NCI-H2029 treated with DMSO at 0.1 percent for 48 hours (cell line): Measurements from ENCODE around the gene LY86.
"Not testable (repeated sequence)": the region's sequence is repeated elsewhere in the genome, so short reads cannot be mapped to it uniquely, and the experiment has no call there.

ENCODE experiments used
- DNase-seq: peaks from one replicate; lab custom pipeline; 2025; lab: John Stamatoyannopoulos, UW

Gene LY86

DNA sequence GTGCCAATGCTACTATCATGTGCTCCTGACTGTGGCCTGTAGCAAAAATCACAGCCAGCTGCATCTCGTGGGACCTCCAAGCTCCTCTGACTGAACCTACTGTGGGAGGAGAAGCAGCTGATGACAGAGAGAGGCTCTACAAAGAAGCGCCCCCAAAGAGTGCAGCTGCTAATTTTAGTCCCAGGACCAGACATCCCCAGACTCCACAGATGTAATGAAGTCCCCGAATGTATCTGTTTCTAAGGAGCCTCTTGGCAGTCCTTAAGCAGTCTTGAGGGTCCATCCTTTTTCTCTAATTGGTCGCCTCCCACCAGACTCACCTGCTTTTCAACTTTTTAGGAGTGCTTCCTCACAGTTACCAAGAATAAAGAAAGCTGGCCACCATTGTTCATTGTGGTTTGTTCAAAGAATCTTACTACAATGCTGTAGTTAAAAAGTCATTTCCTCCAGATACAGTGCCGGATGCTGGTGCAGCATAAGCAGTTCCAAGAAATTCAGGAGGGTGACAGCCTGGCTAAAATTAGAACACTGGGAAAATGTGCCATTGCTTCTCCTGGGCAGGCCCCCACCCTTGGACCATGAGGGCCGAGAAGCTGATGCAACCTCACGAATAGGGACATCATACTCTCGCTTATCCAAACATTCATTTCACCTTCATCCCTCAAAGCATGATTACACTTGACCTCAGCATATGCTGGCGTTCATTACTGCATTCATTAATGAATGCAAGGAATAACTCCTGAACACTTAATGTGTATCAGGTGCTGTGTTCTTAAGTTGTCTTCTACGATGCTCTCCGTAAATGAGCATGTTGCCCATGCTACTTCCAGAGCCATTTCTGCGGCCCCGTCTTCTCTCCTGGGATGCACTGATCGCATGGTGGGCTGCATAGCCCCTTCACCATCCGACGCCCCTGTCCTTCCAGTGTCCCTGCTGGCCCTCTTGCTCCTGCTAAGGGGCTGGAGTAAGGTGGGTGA lies 66.4 kb downstream of the LY86 start:
- no peak for DNase-seq

DNA sequence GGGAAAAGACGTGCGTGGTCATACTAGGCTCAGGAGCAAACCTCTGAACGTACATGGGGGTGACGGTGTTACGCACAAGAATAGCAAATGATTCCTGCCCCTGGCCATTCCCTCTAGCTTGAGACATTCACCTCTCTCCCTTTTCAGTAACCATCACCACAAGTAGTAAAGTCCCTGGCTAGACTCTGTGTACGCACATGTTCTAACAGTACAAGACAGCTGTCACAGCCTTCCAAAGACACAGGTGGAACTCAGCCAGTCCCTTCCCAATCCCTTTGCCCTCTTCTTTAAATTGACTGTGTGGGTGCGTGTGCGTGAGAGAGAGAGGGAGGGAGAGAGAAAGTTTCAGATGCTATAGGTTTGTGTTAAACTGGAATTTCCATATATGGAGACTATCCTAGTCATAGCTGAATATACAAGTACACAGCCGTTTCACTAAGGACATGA lies 67.3 kb downstream of the LY86 start:
- DNase-seq: no peak

DNA sequence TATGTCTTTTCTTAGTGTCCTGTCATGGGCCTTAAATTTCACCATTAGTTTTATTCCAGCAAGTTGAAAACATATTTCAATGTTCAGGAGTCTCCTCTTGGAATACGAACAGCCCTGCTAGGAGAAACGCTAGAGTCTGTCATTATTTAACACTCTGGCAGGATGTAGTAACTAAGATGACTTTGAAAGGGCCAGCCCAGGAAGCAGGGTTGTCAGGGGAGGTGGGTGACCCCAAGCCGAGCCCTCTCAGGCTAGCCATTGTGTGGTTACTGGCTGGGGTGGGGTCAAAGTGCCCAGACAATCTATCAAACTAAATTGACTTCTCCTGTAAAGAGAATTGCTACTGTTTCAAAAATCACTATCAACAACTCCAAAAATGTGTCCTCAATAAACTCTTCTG lies 67.8 kb downstream of the LY86 start:
- DNase-seq: no peak

DNA sequence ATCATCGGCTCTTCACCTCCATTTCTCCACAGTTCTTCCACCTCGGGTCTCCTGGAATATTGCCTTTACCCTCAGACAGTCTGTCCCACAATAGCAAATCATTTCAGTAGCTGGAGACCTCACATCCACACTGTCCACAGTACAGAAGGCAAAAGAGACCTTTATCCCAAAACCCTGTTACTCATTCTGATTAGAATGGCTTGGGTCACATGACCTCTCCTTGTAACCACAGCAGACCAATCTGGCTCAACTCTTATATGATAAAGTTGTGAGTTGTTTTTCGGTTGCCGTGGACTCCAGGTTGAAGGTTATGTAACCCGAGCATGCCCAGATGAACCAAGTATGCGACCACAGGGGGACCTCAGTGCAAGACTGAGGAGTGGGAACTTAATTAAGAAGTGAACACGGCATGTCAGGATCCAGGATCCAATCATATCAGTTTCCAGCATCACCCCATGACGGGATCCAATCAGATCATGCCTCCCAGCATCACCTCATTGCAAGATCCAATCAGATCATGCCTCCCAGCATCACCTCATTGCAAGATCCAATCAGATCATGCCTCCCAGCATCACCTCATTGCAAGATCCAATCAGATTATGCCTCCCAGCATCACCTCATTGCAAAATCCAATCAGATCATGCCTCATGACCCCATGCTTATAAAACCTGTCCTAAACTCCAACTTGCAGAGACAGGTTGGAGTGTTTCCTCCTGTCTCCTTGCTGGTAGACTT lies 68.7 kb downstream of the LY86 start:
- DNase-seq: no peak

DNA sequence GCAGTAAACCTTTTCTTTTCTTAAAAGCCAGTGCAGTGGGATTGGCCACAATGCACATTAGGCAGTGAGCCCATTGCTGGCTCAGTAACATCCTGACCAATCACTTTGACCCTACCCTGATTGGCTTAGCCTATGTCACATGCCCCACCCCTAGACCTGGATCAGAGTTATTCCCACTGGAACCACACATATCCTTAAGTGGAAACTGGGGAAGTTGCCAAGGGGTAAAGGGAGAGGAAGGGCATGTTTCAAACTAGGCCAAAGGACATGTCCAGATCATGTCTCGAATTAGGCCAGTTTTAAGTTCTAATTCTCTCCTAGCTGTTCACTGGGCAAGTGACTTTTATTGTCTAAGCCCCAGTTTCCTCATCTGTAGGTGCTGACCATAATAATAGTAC lies 69.3 kb downstream of the LY86 start:
- no peak for DNase-seq

DNA sequence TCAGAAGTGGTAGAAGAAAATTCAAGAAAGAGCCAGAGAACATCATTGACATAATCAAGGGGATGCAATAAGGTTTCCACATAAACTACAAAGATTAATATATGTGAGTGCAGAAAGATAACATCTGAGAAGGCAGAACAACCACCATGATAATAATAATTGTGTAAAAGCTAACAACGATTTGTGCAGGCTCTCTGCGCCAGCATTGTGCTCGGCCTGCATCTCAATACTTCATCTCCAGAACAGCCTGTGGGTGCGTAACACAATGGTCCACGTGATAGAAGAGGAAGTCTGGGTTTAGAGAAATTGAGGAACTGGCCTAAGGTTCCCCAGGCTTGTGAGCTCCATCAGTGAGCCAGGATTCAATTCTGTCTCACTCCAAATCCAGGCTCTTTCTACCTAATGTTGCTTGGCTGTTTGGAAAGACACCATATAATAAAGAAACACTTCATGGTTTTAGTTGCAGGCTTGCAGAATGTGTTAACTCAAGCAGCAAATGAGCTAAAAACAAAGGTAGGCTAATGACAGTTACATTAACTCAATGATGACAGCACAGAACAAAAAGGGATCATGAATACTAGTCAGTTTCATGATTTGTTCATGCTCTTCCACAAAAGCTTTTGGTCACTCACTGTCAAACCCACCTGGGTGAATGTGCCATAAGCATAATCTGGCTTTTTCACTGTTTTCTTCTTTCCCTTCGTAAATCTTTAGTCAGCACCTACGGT lies 71.2 kb downstream of the LY86 start:
- DNase-seq: no peak

DNA sequence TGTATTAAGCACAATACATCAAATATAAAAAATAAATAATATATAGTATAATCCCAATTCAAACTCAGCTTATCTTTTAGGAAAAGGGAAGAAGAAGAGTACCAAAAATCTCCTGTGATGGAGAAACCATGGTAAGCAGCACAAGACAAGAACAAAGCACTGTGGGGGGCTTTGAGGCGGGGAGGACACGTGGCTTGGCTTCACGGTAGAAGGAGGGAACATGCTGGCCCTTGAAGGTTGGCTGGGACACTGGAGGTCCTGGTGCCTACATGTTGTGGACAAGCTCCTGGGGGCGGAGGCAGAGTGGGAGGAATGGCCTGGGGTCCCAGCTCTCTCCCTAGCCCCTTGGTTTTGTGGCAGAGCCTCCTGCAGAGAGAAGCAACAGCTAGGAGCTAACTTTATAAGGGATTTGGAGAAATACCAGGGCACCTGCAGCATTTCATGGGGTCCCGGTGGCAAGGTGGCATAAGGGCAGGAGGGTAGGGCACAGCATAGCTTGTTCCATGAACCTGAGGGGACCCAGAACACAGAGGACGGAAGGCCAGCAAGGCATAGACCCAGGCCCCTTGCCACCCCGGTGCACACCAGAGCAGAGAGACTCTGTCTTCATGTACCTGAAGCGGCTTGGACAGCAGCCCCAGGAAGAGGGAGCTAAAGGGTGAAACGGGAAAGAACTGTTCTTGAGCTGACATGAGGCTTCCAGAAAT lies 72.0 kb downstream of the LY86 start:
- DNase-seq: no peak

DNA sequence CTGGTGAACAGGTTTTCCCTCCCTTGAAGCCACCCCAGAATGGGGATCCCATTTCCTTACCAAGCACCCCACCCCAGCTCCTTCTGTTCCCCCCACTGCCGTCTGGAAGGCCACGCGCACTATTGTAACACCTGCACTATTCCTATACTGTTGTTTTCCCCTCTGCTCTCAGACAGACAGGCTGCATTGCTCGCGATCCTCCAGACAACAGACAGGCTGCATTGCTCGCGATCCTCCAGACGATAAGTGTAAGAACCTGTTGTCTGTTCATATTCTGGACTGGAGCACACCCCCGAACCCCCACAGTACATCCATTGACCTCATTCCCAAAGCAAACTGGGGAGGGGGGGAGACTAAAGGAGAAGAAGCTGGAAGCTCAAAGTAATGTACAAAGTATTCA lies 72.7 kb downstream of the LY86 start:
- DNase-seq: no peak

DNA sequence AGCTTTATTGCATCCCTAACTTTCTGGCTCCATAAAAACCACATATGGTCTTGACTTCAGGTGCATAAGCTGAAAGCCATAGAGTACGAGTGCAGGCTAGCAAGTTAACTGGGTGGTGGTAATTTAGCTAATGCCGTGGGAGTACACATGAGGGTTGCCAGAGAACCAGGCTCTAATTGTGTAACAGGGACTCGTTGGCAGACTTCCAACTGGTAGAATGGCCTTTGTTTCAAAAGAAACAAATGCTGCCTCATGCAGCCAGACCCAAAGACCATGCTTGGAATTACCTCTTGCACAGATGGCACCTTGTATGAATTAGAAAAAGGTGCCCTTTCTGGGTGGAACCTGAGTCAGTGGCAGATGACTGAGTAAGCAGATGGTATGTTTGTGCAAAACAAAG lies 73.2 kb downstream of the LY86 start:
- peak; percentile 78 for DNase-seq

DNA sequence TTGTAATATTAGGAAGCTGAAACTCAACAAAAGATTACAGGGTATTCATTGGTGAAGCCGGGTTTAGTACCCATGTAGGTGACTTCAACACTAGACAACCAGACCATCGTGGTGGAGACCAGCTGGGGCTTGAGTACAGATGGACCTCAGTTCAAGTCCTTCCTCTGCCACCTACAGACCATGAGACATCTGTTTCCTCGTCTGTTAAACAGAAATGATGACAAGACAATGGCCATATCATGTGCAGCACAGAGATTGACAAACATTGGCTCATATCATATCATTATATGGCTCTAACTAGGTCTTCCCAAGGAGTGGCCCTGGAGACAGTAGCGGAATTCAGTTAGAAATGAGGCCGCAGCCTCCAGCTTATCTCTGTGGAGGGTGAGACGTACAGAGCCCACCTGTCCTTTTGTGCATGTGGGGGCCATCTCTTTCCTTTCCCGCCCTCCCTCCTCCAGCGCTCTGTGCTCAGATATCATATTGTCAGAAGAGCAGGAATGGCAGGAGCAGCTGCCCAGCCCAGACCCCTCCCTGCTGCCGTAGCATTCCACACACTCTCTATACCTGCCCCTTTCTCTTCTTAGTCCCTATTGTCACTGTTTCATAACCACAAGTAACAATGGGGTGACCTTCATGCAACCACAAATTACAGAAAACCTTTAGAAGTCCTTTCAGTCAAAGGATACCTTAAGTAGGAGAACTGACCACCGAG lies 75.1 kb downstream of the LY86 start:
- DNase-seq: no peak

DNA sequence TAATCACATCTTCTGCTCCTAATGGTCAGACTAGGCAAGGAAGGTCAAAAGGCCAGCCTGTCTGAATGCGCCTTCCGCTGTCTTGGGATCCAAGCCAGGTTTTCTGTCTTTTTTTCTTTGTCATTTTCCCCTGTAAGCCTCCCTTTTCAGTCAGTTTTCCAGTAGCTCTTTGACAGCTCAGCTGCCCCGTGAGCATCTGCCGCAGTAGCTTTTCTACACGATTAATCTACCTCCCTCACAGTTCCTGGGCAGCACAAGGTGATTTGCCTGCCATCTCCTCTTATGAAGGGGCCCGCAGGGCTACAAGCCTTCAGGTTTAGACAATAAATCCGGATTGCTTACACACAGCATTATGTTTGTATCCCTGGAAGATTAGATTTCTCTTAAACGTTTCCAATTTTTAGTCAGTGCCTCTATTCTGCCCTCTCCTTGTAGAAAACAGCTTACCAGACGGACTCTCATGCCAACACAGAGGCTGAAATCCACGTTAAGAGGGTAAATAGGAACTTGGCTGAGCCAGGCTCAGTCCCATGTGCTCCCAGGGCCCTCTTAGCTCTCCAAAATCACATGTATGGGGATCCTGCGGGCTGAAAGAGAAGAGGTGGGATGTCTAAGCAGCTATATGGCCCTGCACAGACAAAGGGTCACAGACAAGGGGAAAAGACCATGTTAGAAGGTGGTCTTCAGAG lies 77.2 kb downstream of the LY86 start:
- no peak for DNase-seq

DNA sequence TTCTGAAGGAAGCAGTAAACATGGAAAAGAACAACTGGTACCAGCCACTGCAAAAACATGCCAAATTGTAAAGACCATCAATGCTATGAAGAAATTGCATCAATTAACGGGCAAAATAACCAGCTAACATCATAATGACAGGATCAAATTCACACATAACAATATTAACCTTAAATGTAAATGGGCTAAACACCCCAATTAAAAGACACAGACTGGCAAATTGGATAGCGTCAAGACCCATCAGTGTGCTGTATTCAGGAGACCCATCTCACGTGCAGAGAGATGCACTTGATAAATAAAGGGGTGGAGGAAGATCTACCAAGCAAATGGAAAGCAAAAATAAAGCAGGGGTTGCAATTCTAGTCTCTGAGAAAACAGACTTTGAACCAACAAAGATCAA lies 81.6 kb downstream of the LY86 start:
- not testable (repeated sequence) for DNase-seq

DNA sequence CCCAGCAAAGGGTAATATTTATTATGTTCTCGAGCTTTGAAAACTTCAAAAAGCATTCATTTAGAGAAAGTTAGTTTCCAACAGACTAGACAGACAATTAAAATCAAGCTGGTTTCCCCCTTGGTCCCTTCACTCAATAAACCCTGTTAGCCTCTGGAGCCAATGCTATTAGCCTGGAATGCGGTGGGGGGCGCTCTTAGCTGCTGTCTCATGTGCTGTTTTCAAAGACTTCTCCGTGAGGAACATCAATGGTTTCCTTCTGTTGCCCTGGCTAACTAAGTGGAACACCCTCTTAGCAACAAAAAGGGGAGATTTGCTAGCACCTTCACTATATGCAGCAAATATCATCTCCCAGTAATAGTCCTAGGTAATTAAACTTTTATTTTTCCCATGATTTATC lies 86.4 kb downstream of the LY86 start:
- DNase-seq: no peak

DNA sequence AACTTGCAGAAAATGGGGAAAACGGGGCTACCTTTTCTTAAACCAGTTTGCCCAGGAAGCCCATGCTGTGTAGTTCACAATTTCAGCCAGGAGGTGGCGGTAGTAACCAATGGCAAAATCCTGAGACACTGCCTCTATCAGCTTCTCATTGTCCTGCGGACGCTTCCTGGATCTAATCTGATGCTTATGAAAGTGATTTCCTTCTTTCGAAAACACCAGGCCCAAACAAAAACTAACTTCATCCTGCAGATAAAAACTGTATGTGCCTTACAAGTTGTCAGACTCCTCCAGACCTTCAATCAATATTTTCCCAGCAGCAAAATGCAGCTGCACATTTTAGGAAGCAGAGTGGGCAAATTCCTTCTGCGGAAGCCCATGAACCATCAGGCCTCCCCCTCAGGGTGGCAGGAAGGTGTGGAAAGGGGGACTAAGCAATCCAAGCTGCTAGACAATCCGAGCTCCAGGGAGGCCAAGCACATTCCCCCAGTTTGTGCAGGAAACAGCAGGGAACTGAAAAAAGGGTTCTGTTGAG lies 88.5 kb downstream of the LY86 start:
- DNase-seq: peak; percentile 79

DNA sequence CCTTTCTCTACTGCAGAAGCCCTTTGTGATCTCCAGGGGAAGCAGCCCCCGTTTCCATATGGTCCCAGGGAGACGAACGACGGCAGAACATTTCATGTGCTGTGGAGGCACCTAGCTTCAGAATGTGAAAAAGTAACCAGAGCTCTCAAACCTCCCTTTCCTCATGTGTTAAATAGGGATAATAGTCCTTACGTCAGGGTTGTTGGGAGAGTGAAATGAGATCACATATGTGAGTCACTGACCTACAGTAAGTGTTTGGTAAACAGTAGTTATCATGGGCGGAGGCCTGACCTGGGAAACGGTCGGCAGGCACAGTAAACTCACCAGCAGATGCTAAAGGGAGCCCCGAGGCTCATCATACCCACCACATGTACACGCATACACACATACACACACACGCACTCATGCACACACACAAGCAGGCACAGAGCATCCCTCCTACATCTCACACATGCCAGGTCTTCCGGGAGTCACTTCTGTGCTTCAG lies 89.7 kb downstream of the LY86 start:
- DNase-seq: peak; percentile 50

DNA sequence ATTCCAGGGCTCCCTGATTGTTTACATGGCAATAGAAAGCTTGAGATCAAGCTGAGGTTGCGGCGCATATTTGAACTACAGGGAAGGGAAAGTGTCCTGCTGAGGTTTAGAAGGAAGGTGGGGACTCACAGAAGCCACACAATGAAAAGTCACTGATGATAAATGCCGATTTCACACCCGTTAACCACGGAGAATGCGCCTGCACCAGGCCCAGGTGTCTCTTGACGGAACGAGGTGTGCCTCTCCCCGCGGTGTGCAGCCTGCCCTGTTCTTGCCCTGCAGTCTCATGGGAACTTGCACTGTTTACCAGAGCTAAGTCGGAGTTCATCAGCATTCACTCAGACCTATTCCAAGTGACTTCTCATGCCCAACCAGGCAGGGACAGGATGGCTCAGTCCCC lies 90.3 kb downstream of the LY86 start:
- DNase-seq: no peak

DNA sequence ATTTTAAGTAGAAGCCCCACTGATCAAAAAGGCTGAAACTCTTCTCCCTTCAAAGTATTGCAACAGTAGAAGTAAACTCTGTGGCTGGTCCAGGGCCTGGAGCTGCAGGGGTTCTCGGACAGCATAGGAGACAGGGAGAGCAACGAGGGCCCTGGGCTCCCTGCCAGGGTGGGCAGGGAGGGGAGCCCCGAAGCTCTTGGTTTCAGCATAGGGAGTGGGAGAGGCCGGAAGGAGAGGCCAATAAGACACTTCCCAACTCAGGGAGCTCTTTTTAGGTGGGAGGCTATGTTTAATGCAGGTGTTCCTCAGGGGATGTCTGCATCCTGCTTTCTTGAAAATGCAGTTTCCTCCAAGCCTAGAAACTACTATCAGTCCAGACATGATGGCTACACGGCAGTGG lies 91.1 kb downstream of the LY86 start:
- no peak for DNase-seq

DNA sequence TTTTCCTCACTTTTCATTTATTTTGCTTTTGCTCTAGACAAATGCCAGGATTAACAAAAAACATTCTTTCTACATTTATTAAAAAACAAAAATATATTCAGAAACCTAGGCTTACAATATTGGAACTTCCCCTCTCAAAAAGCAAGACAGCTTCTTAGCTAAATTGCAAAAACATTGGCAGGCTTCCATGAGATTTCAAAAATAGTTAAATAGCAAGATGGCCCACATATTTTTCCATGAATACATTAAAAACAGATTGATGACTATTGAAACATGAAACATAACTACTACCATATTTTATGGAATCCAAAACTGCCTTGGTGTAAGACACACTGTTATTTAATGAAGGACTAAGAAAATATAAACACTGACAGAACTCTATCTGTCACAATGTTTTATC lies 92.0 kb downstream of the LY86 start:
- DNase-seq: no peak

DNA sequence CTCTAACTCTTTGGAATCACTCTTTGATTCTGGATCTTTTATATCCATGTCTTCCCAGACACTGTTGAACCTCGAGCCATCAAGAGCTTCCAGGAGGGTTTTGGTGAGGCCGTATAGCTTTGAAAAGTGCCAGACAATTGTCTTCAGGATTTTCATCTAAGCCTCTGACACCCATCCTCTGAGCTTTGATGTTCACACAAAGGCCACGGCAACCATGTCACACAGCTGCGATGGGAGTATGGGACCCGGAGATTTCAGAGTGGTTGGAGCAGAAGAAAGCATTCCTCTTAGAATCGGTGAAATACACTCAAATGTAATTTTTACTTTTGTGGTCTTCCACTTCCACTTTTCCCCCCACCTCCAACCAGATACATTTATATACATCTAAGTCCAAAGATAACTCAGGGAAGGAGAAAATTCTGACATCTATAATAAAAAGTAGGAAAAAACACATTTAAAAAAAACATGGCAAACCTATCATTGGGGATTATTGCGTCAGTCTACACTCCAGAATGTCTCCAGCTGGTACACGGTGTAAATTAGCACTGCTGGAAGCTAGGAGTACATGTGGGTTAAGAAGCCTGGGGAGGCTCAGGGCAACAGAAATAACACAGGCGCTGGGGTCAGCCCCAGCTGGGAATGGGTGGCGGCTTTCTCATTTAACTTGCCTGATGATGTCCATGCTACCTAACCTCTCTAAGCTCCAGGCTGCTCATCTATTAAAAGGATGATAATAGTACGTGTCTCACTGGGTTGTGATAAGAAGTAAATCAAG lies 92.7 kb downstream of the LY86 start:
- no peak for DNase-seq
